Activated CD4-positive, alpha-beta T cell treated with anti-CD3 and anti-CD28 coated beads, Interleukin-2, amount 10 ng/mL, durations not matched to agents 24 days and 14 days (primary cell): Measurements from ENCODE around the gene PNPLA8. TPM values are rescaled to one million over a fixed set of nuclear protein-coding genes. Genes with fewer than 3 reads are reported as not detected.

ENCODE experiments used
- DNase-seq: peaks from one replicate; pipeline ENCODE4 v3.0.0; 2022
- H3K27ac Mint-ChIP-seq: one replicate; pipeline ENCODE4 v1.8.0; 2022; ENCODE audit warnings: mild to moderate bottlenecking, mixed read lengths
- H3K27me3 Mint-ChIP-seq: one replicate; pipeline ENCODE4 v1.8.0; 2022; ENCODE audit warnings: mixed read lengths
- H3K36me3 Mint-ChIP-seq: one replicate; pipeline ENCODE4 v1.8.0; 2022; ENCODE audit warnings: low read depth, mild to moderate bottlenecking, mixed read lengths
- H3K4me1 Mint-ChIP-seq: one replicate; pipeline ENCODE4 v1.8.0; 2021; ENCODE audit warnings: mixed read lengths
- H3K4me3 Mint-ChIP-seq: one replicate; pipeline ENCODE4 v1.8.0; 2022; ENCODE audit warnings: mild to moderate bottlenecking, moderate library complexity, mixed read lengths
- H3K9me3 Mint-ChIP-seq: one replicate; pipeline ENCODE4 v1.8.0; 2021; ENCODE audit warnings: mixed read lengths
- intact Hi-C: fragments of 100-400 bp; cut with micrococcal nuclease; formaldehyde crosslinking; loops from one replicate; pipeline ENCODE4 v1.15.1; 2023
- total RNA-seq: library from RNA; stranded (reverse); gene quantifications from 2 replicates; pipeline ENCODE4 v1.2.3, GENCODE V29; 2022

Gene PNPLA8
- total RNA-seq, 1 donor from 2014 or later, result 16.6 TPM

GRCh38 chr7:108455551-108455997 lies 70.4 kb downstream of the PNPLA8 start:
- Mint-ChIP-seq H3K27ac (no peak overlapping the region), H3K4me1 (peaks cover 10% of the 10 kb centered on the region), H3K9me3 (no peaks in the 10 kb centered on the region), H3K4me3 (peak overlapping the region; percentile 61), H3K36me3 (no peaks in the 10 kb centered on the region), H3K27me3 (peaks cover 65% of the 10 kb centered on the region)
- DNase-seq, result no peak
- intact Hi-C loops, result no loop called here

GRCh38 chr7:108454674-108455550 lies 71.0 kb downstream of the PNPLA8 start:
- peaks cover 64% of the 10 kb centered on the region for H3K27me3 Mint-ChIP-seq
- intact Hi-C loops, result no loop called here
- DNase-seq, result peak; percentile 60

GRCh38 chr7:108454317-108454673 lies 71.6 kb downstream of the PNPLA8 start:
- Mint-ChIP-seq H3K27me3 (peaks cover 67% of the 10 kb centered on the region), H3K27ac (no peak overlapping the region), H3K4me3 (peak overlapping the region; percentile 76)

More at GRCh38 chr7:108454674-108455550, 71.0 kb downstream of the PNPLA8 start:
- no peaks in the 10 kb centered on the region for H3K9me3 Mint-ChIP-seq
- H3K36me3 Mint-ChIP-seq, result no peaks in the 10 kb centered on the region
- peak overlapping the region; percentile 76 for H3K4me3 Mint-ChIP-seq
- H3K27ac Mint-ChIP-seq, result no peak overlapping the region
- H3K4me1 Mint-ChIP-seq, result peaks cover 10% of the 10 kb centered on the region

GRCh38 chr7:108453320-108453719 lies 72.6 kb downstream of the PNPLA8 start:
- H3K36me3 Mint-ChIP-seq, result no peaks in the 10 kb centered on the region
- no peak overlapping the region for H3K4me3 Mint-ChIP-seq
- intact Hi-C loops, result no loop called here
- no peaks in the 10 kb centered on the region for H3K9me3 Mint-ChIP-seq
- H3K27ac Mint-ChIP-seq, result no peak overlapping the region
- no peak for DNase-seq
- H3K4me1 Mint-ChIP-seq, result peaks cover 10% of the 10 kb centered on the region
- peaks cover 63% of the 10 kb centered on the region for H3K27me3 Mint-ChIP-seq

More at GRCh38 chr7:108454317-108454673, 71.6 kb downstream of the PNPLA8 start:
- DNase-seq, result no peak
- Mint-ChIP-seq H3K4me1 (peaks cover 10% of the 10 kb centered on the region), H3K36me3 (no peaks in the 10 kb centered on the region), H3K9me3 (no peaks in the 10 kb centered on the region)
- intact Hi-C loops, result no loop called here

GRCh38 chr7:108452707-108453106 lies 73.2 kb downstream of the PNPLA8 start:
- Mint-ChIP-seq H3K4me3 (no peak overlapping the region), H3K9me3 (no peaks in the 10 kb centered on the region), H3K36me3 (no peaks in the 10 kb centered on the region), H3K4me1 (peaks cover 10% of the 10 kb centered on the region), H3K27ac (no peak overlapping the region), H3K27me3 (peaks cover 59% of the 10 kb centered on the region)
- DNase-seq, result peak; percentile 61
- intact Hi-C loops, result loop anchor here (1.0 kb wide), 1 partner anchor 45 kb away; no protein-coding TSS in a partner anchor

- no peak overlapping the region for H3K4me3 Mint-ChIP-seq
- no peak for DNase-seq
- H3K4me1 Mint-ChIP-seq, result peaks cover 2% of the 10 kb centered on the region
- H3K36me3 Mint-ChIP-seq, result no peaks in the 10 kb centered on the region
- peaks cover 48% of the 10 kb centered on the region for H3K27me3 Mint-ChIP-seq
- H3K9me3 Mint-ChIP-seq, result no peaks in the 10 kb centered on the region
- intact Hi-C loops, result no loop called here
- no peak overlapping the region for H3K27ac Mint-ChIP-seq
Measured at GRCh38 chr7:108451296-108451848, 74.6 kb downstream of the PNPLA8 start.

GRCh38 chr7:108450160-108450559 lies 75.8 kb downstream of the PNPLA8 start:
- Mint-ChIP-seq H3K9me3 (no peaks in the 10 kb centered on the region), H3K4me1 (peaks cover 2% of the 10 kb centered on the region), H3K36me3 (no peaks in the 10 kb centered on the region), H3K27me3 (peaks cover 55% of the 10 kb centered on the region), H3K4me3 (no peak overlapping the region), H3K27ac (no peak overlapping the region)
- DNase-seq, result no peak
- intact Hi-C loops, result no loop called here

- H3K4me3 Mint-ChIP-seq, result no peak overlapping the region
- no peak overlapping the region for H3K27ac Mint-ChIP-seq
- H3K36me3 Mint-ChIP-seq, result no peaks in the 10 kb centered on the region
- H3K27me3 Mint-ChIP-seq, result peaks cover 53% of the 10 kb centered on the region
- no peaks in the 10 kb centered on the region for H3K4me1 Mint-ChIP-seq
- no peaks in the 10 kb centered on the region for H3K9me3 Mint-ChIP-seq
- intact Hi-C loops, result no loop called here
- DNase-seq, result no peak
Measured at GRCh38 chr7:108449521-108449920, 76.4 kb downstream of the PNPLA8 start.

- no peak overlapping the region for H3K27ac Mint-ChIP-seq
- no peaks in the 10 kb centered on the region for H3K4me1 Mint-ChIP-seq
- intact Hi-C loops, result no loop called here
- no peaks in the 10 kb centered on the region for H3K9me3 Mint-ChIP-seq
- H3K4me3 Mint-ChIP-seq, result no peak overlapping the region
- DNase-seq, result no peak
- H3K36me3 Mint-ChIP-seq, result no peaks in the 10 kb centered on the region
- H3K27me3 Mint-ChIP-seq, result peaks cover 46% of the 10 kb centered on the region
Measured at GRCh38 chr7:108448584-108449505, 77.1 kb downstream of the PNPLA8 start.

- no peak for DNase-seq
- Mint-ChIP-seq H3K9me3 (no peaks in the 10 kb centered on the region), H3K27ac (no peak overlapping the region), H3K36me3 (no peaks in the 10 kb centered on the region), H3K4me1 (peaks cover 3% of the 10 kb centered on the region), H3K27me3 (peaks cover 13% of the 10 kb centered on the region), H3K4me3 (no peak overlapping the region)
- intact Hi-C loops, result no loop called here
Measured at GRCh38 chr7:108442039-108442568, 83.8 kb downstream of the PNPLA8 start.

GRCh38 chr7:108441392-108441955 lies 84.5 kb downstream of the PNPLA8 start:
- H3K9me3 Mint-ChIP-seq, result no peaks in the 10 kb centered on the region
- intact Hi-C loops, result no loop called here
- DNase-seq, result no peak
- H3K4me3 Mint-ChIP-seq, result no peak overlapping the region
- peaks cover 3% of the 10 kb centered on the region for H3K4me1 Mint-ChIP-seq
- no peaks in the 10 kb centered on the region for H3K36me3 Mint-ChIP-seq
- H3K27me3 Mint-ChIP-seq, result peaks cover 16% of the 10 kb centered on the region
- no peak overlapping the region for H3K27ac Mint-ChIP-seq

GRCh38 chr7:108440613-108441012 lies 85.3 kb downstream of the PNPLA8 start:
- Mint-ChIP-seq H3K27ac (no peak overlapping the region), H3K36me3 (no peaks in the 10 kb centered on the region), H3K4me1 (peaks cover 3% of the 10 kb centered on the region), H3K4me3 (no peak overlapping the region), H3K27me3 (peaks cover 9% of the 10 kb centered on the region), H3K9me3 (no peaks in the 10 kb centered on the region)
- intact Hi-C loops, result no loop called here
- DNase-seq, result no peak

GRCh38 chr7:108436906-108437305 lies 89.0 kb downstream of the PNPLA8 start:
- Mint-ChIP-seq H3K4me3 (no peak overlapping the region), H3K9me3 (no peaks in the 10 kb centered on the region), H3K36me3 (no peaks in the 10 kb centered on the region), H3K27me3 (peaks cover 15% of the 10 kb centered on the region), H3K27ac (no peak overlapping the region), H3K4me1 (peaks cover 3% of the 10 kb centered on the region)
- intact Hi-C loops, result no loop called here
- DNase-seq, result no peak
